T-helper 1 cell treated with Interleukin-12 subunit alpha and Interleukin-12 subunit beta and Interleukin-4 antibody, amounts not matched to agents 30 μg/mL and 1 μg/mL, for 36 hours (primary cell): ENCODE results near the gene RBBP5.

Source experiments
- H3K27ac Mint-ChIP-seq: one replicate; pipeline ENCODE4 v1.8.0; 2021; ENCODE audit warnings: mild to moderate bottlenecking, mixed read lengths
- H3K27me3 Mint-ChIP-seq: one replicate; pipeline ENCODE4 v1.8.0; 2021; ENCODE audit warnings: low read depth, mixed read lengths
- H3K36me3 Mint-ChIP-seq: one replicate; pipeline ENCODE4 v1.8.0; 2021; ENCODE audit warnings: low read depth, mixed read lengths
- H3K4me1 Mint-ChIP-seq: one replicate; pipeline ENCODE4 v1.8.0; 2021; ENCODE audit warnings: low read depth, mixed read lengths
- H3K4me3 Mint-ChIP-seq: one replicate; pipeline ENCODE4 v1.8.0; 2021; ENCODE audit warnings: mild to moderate bottlenecking, moderate library complexity, mixed read lengths
- H3K9me3 Mint-ChIP-seq: one replicate; pipeline ENCODE4 v1.8.0; 2021; ENCODE audit warnings: mixed read lengths

Gene RBBP5

DNA sequence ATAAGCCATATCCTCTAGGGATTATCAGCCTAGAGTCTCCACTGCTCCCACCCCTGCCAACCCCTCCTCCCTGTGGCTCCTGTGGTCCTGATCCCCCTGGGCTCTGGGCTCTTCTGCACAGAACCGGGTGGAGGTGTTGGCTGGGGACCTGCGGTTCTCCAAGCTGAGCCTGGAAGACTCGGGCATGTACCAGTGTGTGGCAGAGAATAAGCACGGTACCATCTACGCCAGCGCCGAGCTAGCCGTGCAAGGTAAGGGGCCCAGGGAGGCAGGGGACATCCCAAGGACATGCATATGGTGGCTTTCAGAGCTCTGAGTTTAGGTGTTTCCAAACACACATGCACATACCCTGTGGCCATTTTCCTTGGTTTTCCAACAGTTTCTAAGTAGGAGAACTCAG is 59.5 kb downstream of the RBBP5 start:
- Mint-ChIP-seq H3K27me3 (no peaks in the 10 kb centered on the region), H3K4me1 (peaks cover 4% of the 10 kb centered on the region), H3K4me3 (no peak overlapping the region), H3K36me3 (no peaks in the 10 kb centered on the region), H3K27ac (no peak overlapping the region), H3K9me3 (no peaks in the 10 kb centered on the region)

DNA sequence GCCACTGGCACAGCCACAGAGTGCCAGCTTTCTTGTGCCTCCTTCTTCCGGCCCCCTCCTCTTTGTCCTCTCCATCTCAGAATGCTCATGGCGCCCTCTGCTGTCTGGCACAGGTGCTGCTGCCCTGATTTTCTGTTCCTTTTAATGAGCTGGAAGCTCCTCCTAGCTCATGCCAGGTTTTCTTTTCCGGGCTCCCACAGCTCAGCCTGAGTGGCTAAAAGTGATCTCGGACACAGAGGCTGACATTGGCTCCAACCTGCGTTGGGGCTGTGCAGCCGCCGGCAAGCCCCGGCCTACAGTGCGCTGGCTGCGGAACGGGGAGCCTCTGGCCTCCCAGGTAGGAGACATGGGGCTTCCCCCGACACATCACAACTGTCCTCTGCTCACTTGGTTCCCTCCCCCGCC is 60.1 kb downstream of the RBBP5 start:
- Mint-ChIP-seq H3K4me1 (peaks cover 4% of the 10 kb centered on the region), H3K27me3 (no peaks in the 10 kb centered on the region), H3K9me3 (no peaks in the 10 kb centered on the region), H3K36me3 (no peaks in the 10 kb centered on the region), H3K4me3 (no peak overlapping the region), H3K27ac (no peak overlapping the region)

DNA sequence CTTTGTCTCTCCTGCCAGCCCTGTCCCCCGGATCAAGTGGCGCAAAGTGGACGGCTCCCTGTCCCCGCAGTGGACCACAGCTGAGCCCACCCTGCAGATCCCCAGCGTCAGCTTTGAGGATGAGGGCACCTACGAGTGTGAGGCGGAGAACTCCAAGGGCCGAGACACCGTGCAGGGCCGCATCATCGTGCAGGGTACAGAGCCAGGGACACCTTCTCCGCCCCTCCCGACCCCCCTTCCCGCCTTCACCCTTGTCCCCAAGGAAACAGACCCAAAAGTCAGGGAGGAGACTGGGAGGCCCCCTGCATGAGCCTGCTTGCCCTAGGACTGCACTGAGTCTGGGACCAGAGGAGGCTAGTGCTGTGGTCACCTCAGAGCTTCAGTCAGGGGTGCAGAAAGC is 60.6 kb downstream of the RBBP5 start:
- Mint-ChIP-seq H3K36me3 (no peaks in the 10 kb centered on the region), H3K9me3 (no peaks in the 10 kb centered on the region), H3K4me1 (peaks cover 4% of the 10 kb centered on the region), H3K27ac (no peak overlapping the region), H3K4me3 (no peak overlapping the region), H3K27me3 (no peaks in the 10 kb centered on the region)

DNA sequence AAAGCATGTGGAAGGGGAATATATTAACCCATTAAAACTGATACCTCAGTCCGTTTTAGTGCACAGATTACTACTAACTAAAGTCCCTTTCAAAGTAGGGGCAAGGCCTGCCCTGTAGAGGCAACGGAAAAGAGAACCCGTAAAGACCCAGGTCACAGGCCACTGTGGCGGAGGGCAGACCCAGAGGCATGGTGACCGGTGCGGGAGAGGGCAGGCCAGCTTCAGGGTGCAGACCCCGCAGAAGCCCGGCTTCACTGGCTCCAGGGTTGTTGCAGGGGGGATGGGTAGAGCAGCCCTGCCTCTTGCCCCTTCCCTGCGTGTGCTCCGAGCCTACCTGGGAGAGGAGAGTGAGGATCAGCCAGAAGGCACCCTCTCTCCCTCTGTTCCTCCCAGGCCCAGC is 61.0 kb downstream of the RBBP5 start:
- peaks cover 4% of the 10 kb centered on the region for H3K4me1 Mint-ChIP-seq
- H3K9me3 Mint-ChIP-seq = no peaks in the 10 kb centered on the region
- H3K4me3 Mint-ChIP-seq = no peak overlapping the region
- no peak overlapping the region for H3K27ac Mint-ChIP-seq
- no peaks in the 10 kb centered on the region for H3K36me3 Mint-ChIP-seq
- no peaks in the 10 kb centered on the region for H3K27me3 Mint-ChIP-seq

DNA sequence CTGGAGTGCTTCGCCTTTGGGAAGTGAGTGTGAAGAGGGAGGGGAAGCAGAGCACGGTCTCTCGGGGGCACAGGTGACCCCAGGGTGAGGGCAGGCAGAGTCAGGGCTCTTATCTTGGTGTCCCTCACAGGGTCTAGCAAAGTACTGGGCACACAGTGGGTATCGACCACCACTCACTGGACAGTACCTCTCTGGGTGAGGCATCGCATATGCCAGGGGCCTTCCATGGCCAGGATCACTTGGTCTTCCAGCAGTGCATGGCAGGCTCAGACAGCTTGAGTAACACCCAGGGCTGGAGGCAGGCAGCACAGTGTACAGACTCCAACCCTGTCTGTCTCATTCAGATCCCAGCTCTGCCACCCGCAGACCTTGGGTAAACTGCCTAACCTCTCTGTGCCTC is 62.1 kb downstream of the RBBP5 start:
- H3K9me3 Mint-ChIP-seq = no peaks in the 10 kb centered on the region
- H3K4me1 Mint-ChIP-seq = peaks cover 4% of the 10 kb centered on the region
- H3K36me3 Mint-ChIP-seq = no peaks in the 10 kb centered on the region
- H3K4me3 Mint-ChIP-seq = no peak overlapping the region
- H3K27ac Mint-ChIP-seq = no peak overlapping the region
- no peaks in the 10 kb centered on the region for H3K27me3 Mint-ChIP-seq

DNA sequence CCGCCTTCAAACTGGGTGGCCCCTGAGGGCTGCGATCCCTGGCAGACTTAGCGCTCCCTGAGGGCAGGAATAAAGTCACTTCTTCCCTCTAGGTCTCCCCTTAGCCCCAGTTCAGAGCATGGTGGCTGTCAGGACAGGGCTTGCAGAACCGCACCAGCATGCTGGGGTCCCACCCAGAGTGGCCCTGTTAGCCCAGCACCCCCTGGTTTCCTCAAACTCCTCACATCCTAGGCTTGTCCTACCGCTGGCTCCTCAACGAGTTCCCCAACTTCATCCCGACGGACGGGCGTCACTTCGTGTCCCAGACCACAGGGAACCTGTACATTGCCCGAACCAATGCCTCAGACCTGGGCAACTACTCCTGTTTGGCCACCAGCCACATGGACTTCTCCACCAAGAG is 62.9 kb downstream of the RBBP5 start:
- H3K36me3 Mint-ChIP-seq = no peaks in the 10 kb centered on the region
- no peaks in the 10 kb centered on the region for H3K27me3 Mint-ChIP-seq
- H3K9me3 Mint-ChIP-seq = no peaks in the 10 kb centered on the region
- no peak overlapping the region for H3K4me3 Mint-ChIP-seq
- H3K4me1 Mint-ChIP-seq = peaks cover 3% of the 10 kb centered on the region
- no peak overlapping the region for H3K27ac Mint-ChIP-seq

DNA sequence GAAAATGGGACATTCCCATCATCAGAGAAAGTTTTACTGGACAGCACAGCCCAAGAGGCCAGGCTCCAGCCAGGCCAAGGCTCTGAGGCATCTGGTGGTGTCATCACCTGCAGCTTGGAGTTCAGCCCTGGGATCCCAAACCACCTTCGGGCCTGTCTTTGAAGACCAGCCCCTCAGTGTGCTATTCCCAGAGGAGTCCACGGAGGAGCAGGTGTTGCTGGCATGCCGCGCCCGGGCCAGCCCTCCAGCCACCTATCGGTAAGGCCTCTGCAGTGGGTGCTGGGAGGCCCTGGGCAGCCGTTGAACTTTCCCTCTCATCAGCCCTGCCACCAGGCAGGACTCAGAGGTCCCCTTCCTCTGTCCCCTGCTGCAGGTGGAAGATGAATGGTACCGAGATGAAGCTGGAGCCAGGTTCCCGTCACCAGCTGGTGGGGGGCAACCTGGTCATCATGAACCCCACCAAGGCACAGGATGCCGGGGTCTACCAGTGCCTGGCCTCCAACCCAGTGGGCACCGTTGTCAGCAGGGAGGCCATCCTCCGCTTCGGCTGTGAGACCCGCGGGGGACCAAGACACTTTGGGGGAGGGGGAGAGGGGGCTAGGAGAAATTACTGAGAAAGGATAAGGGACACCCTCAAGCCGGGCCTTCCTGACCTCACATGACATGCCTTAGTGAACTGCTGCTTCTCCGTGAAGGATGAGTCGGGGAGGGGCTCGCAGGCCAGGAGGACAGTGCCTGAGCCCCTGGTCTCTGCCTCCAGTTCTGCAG is 63.8 kb downstream of the RBBP5 start:
- H3K36me3 Mint-ChIP-seq = no peaks in the 10 kb centered on the region
- no peak overlapping the region for H3K4me3 Mint-ChIP-seq
- no peaks in the 10 kb centered on the region for H3K4me1 Mint-ChIP-seq
- H3K9me3 Mint-ChIP-seq = no peaks in the 10 kb centered on the region
- H3K27me3 Mint-ChIP-seq = no peaks in the 10 kb centered on the region
- no peak overlapping the region for H3K27ac Mint-ChIP-seq

DNA sequence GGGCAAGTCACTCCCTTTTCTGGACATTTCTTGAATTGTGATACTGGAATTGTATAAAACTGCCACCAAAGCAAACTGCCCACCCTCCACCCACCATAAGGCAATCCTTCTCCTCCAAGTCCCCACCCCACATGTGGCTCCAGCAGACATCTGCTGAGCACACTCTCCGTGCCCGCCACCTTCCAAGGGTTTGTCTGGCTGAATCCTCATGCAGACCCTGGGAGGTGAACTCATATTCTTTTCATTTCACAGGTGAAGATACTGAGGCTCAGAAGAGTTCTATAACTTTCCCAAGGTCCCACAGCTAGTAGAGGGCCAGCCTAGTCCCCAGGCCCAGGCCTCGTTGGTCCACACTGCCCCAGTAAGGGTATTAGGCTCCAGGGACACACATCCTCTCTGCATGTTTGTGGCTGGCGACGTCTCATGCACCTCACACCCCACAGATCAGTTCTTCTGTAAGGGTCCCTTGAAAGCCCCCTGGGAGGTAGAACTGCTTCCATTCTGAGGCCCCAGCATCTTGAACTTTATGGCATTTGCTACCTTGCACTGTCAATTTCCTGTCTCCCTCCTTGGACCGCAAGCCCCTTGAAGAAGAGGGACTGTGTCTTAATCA is 64.7 kb downstream of the RBBP5 start:
- no peaks in the 10 kb centered on the region for H3K27me3 Mint-ChIP-seq
- no peaks in the 10 kb centered on the region for H3K36me3 Mint-ChIP-seq
- no peaks in the 10 kb centered on the region for H3K9me3 Mint-ChIP-seq
- H3K27ac Mint-ChIP-seq = no peak overlapping the region
- no peaks in the 10 kb centered on the region for H3K4me1 Mint-ChIP-seq
- no peak overlapping the region for H3K4me3 Mint-ChIP-seq

DNA sequence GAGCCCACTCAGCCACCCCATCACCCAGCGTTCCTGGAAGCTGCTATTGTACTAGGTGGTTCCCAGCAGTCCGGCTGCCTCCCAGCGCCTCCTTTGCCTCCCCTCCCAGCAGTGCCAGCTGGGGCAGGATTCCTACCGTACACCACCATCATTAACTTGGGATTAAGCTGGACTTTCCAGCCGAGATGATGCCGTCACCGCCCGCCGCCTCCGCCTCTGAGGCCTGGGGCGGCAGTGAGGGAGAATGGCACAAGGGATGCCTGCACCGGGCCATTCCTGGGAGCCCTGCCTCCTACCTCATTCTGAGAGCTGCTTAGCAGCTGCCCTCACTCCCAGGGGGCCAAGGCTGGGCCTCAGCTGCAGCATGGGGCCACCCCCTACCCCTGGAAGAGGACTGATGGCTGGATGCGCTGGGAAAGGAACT is 65.6 kb downstream of the RBBP5 start:
- no peaks in the 10 kb centered on the region for H3K27me3 Mint-ChIP-seq

DNA sequence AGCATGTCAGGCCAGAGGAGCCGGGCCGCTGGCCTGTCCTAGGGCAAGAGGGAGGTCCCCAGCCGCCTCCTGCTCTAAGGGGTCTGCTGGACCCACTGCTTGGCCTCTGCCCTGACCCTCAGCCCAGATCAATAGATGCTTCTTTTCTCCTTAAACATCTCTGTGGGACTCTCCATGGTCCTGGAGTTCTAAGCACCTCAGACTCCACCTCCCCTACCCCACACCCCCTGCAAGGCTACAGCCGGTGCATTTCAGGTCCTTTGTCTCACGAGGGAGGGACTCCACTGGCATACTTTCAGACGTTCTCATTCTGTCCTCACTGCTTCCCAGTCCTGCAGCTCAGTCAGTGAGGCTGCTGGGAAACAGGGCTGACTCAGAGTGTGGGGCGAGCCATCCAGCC is 67.8 kb downstream of the RBBP5 start:
- no peaks in the 10 kb centered on the region for H3K4me1 Mint-ChIP-seq
- H3K36me3 Mint-ChIP-seq = no peaks in the 10 kb centered on the region
- H3K27me3 Mint-ChIP-seq = no peaks in the 10 kb centered on the region
- no peak overlapping the region for H3K4me3 Mint-ChIP-seq
- no peaks in the 10 kb centered on the region for H3K9me3 Mint-ChIP-seq
- no peak overlapping the region for H3K27ac Mint-ChIP-seq

More for the DNA sequence above, 65.6 kb downstream of the RBBP5 start:
- no peaks in the 10 kb centered on the region for H3K36me3 Mint-ChIP-seq
- H3K27ac Mint-ChIP-seq = no peak overlapping the region
- no peak overlapping the region for H3K4me3 Mint-ChIP-seq
- H3K9me3 Mint-ChIP-seq = no peaks in the 10 kb centered on the region
- H3K4me1 Mint-ChIP-seq = no peaks in the 10 kb centered on the region

DNA sequence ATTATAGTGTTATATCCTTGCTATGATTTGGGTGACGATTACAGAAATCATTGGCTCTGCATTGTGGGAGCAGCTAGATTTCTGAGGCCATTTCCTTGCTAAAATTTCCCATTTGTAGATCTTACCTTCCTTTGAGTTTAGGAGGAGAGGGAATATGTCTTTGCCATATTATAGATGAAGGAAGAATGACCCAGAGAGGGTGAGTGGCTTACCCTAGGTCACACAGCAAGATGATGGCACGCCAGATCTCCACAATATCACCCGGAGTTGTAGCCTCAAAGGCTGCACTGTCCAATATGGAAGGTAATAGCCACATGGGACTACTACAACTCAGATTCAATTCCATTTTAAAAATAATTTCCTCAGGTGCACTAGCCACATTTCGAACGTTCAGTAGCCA is 68.5 kb downstream of the RBBP5 start:
- no peak overlapping the region for H3K4me3 Mint-ChIP-seq
- no peaks in the 10 kb centered on the region for H3K9me3 Mint-ChIP-seq
- H3K36me3 Mint-ChIP-seq = no peaks in the 10 kb centered on the region
- H3K27ac Mint-ChIP-seq = no peak overlapping the region
- H3K27me3 Mint-ChIP-seq = peaks cover 4% of the 10 kb centered on the region
- no peaks in the 10 kb centered on the region for H3K4me1 Mint-ChIP-seq

DNA sequence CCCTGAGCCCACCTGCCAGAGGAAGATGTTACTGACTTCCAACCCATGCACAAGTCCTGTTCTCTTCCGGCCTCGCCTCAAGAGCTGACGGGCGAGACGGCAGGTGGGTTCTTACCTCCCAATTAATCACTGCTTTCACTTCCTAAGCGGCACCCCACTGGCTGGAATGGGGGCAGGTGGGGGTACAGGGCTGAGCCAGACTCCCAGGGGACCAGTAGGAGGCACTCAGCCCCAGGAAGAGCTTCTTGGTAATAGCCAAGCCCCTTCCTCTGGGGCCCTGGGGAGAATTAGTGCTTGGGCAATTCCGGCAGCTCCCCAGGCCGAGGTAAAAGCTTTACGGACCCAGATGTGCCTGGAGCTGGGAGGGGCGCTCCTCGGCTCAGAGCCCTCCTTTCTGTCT is 69.1 kb downstream of the RBBP5 start:
- H3K27ac Mint-ChIP-seq = no peak overlapping the region
- H3K4me1 Mint-ChIP-seq = no peaks in the 10 kb centered on the region
- H3K27me3 Mint-ChIP-seq = peaks cover 10% of the 10 kb centered on the region
- no peaks in the 10 kb centered on the region for H3K9me3 Mint-ChIP-seq
- no peaks in the 10 kb centered on the region for H3K36me3 Mint-ChIP-seq
- H3K4me3 Mint-ChIP-seq = no peak overlapping the region

DNA sequence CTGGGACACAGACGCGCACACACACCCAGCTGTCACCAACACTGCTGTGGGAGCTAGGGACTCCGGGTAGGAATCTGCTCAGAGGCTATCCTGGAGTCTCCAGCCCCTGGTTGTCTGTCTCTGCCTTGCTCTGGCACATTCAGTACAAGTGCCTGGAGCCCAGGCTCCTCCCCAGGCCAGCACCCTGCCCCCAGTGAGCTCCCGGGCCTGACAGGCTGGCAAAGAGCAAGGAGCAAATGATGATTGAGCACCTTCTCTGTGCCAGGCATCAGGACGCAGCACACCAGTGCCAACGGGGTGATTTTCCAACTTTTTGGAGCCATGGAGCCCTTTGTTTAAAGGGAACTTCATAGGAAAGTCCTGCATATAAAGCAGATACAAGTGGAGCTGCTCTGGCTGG is 72.3 kb downstream of the RBBP5 start:
- Mint-ChIP-seq H3K27ac (no peak overlapping the region), H3K27me3 (peaks cover 28% of the 10 kb centered on the region), H3K36me3 (no peaks in the 10 kb centered on the region), H3K4me3 (no peak overlapping the region), H3K9me3 (no peaks in the 10 kb centered on the region), H3K4me1 (no peaks in the 10 kb centered on the region)

DNA sequence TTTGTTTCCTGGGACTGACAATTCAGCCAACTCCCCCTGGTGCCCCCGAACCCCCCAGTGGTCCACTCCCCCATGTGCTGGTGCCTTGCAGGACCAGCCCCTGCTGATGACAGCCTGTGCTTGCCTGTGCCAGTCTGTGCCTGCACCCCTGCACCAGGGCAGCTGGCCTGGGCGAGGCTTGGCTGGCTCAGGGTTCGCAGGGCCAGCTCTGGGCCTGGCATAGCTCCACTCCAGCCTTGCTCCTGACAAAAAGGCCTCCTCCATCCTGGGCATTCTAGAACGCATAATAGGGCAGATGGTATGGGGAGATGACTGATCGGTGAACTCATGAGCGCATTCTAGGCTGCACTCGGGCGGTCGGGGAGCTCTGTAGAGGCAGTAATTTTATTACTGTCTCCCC is 73.4 kb downstream of the RBBP5 start:
- H3K4me3 Mint-ChIP-seq = no peak overlapping the region
- no peaks in the 10 kb centered on the region for H3K4me1 Mint-ChIP-seq
- no peaks in the 10 kb centered on the region for H3K9me3 Mint-ChIP-seq
- no peaks in the 10 kb centered on the region for H3K36me3 Mint-ChIP-seq
- no peak overlapping the region for H3K27ac Mint-ChIP-seq
- H3K27me3 Mint-ChIP-seq = peaks cover 33% of the 10 kb centered on the region

DNA sequence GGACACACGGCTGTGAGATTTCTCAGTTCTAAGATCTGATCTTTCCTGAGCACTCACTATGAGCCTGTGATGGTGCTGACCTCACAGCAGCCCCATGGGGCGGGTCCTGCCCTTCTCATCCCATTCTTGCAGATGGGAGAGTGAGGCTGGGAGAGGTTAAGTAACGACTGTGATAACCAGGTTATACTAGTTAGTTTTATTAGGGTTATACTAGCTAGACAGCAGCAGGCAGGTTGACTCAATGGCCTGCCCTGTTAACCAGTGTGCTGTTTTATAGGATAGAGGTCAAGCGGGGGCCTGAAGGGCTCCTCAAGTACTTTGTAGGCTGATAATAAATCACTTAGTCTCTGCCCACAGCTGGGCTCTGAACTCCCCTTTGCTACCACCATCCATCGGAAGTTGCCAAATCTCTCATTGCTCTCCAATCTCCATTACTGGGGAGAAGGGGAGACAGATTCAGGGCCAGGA is 74.0 kb downstream of the RBBP5 start:
- H3K4me3 Mint-ChIP-seq = no peak overlapping the region
- no peaks in the 10 kb centered on the region for H3K36me3 Mint-ChIP-seq
- no peaks in the 10 kb centered on the region for H3K9me3 Mint-ChIP-seq
- H3K27me3 Mint-ChIP-seq = peaks cover 34% of the 10 kb centered on the region
- H3K4me1 Mint-ChIP-seq = no peaks in the 10 kb centered on the region
- no peak overlapping the region for H3K27ac Mint-ChIP-seq
